Measurements from ENCODE around the gene CHRM5. TPM values are rescaled to one million over a fixed set of nuclear protein-coding genes. Genes with fewer than 3 reads are reported as not detected.

CHRM5 gene
- total RNA-seq, 2 donors from 2014 or later: not detected

DNA sequence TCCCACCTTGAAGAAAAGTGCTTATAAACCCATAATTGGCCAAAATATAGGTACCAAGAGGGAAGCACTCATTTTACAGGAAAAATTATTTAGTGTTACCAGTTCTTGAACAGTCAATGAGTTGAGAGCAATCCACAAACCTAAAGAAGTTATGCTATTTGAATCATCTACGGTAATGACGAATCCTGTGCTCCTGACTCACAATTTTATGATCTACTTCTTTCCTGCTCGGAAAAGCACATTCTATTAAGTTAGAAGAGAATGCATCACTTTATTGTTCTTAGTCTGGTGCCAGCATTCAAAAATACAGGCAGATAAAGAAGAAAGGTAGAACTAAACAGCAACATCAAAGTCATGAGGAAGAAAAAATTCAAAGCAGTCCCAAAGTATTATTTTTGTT is 33.2 kb downstream of the CHRM5 start:
- H3K4me1 Mint-ChIP-seq: no peaks in the 10 kb centered on the region
- WGBS, 2 experiments (ENCODE audit: insufficient coverage in 1 of 2, insufficient read length in 1 of 2): 50 to 67% methylated on average over 2 to 3 of the region's 3 CpGs
- DNase-seq: no peak
- Histone ChIP-seq H3K9ac (ENCODE audit: extremely low read depth, low read length, poor library complexity, severe bottlenecking) (no peak overlapping the region), H3K4me3 (ENCODE audit: low read length) (no peak overlapping the region), H3K27me3 (ENCODE audit: control insufficient read depth, insufficient read depth, low read length, poor library complexity, severe bottlenecking) (no peaks in the 10 kb centered on the region), H3K36me3 (ENCODE audit: control insufficient read depth, insufficient read depth, low read length) (no peaks in the 10 kb centered on the region), H3K27ac (ENCODE audit: low read depth, low read length) (no peak overlapping the region), H3K9me3 (ENCODE audit: control insufficient read depth, low read length) (no peaks in the 10 kb centered on the region), H3K4me1 (ENCODE audit: control insufficient read depth, insufficient read depth, low read length) (no peaks in the 10 kb centered on the region)
- TF ChIP-seq, protein P1, sequence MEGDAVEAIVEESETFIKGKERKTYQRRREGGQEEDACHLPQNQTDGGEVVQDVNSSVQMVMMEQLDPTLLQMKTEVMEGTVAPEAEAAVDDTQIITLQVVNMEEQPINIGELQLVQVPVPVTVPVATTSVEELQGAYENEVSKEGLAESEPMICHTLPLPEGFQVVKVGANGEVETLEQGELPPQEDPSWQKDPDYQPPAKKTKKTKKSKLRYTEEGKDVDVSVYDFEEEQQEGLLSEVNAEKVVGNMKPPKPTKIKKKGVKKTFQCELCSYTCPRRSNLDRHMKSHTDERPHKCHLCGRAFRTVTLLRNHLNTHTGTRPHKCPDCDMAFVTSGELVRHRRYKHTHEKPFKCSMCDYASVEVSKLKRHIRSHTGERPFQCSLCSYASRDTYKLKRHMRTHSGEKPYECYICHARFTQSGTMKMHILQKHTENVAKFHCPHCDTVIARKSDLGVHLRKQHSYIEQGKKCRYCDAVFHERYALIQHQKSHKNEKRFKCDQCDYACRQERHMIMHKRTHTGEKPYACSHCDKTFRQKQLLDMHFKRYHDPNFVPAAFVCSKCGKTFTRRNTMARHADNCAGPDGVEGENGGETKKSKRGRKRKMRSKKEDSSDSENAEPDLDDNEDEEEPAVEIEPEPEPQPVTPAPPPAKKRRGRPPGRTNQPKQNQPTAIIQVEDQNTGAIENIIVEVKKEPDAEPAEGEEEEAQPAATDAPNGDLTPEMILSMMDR (conservative IDR thresholded peaks at IDR 0.05): no peak
- H3K9me3 Mint-ChIP-seq: no peaks in the 10 kb centered on the region
- H3K27me3 Mint-ChIP-seq (ENCODE audit: insufficient read depth): no peaks in the 10 kb centered on the region
- H3K36me3 Mint-ChIP-seq (ENCODE audit: low read depth): peaks cover 6% of the 10 kb centered on the region
- no peak overlapping the region for H3K4me3 Mint-ChIP-seq
- no peak overlapping the region for H3K27ac Mint-ChIP-seq

DNA sequence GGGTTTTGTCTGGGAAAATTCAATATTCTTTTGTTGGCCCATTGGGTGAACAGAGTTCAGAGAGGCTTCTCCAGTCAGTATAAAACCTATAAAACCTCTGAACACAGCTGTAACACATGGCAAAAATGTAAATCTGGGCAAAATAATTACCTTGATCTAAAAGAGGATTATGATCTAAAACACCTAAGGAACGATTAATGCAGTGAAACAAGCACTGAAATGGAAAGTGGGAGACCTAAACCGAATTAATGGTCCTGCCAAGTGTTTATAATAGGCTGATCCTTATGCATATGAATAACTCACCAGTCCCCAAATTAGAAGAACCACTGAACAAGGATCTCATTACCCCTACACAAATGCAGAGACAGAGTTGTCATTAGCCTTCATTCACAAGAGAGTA is 38.1 kb downstream of the CHRM5 start:
- Histone ChIP-seq H3K4me1 (ENCODE audit: control insufficient read depth, insufficient read depth, low read length) (no peaks in the 10 kb centered on the region), H3K27ac (ENCODE audit: low read depth, low read length) (no peak overlapping the region), H3K9ac (ENCODE audit: extremely low read depth, low read length, poor library complexity, severe bottlenecking) (no peak overlapping the region), H3K4me3 (ENCODE audit: low read length) (no peak overlapping the region), H3K36me3 (ENCODE audit: control insufficient read depth, insufficient read depth, low read length) (no peaks in the 10 kb centered on the region), H3K9me3 (ENCODE audit: control insufficient read depth, low read length) (no peaks in the 10 kb centered on the region), H3K27me3 (ENCODE audit: control insufficient read depth, insufficient read depth, low read length, poor library complexity, severe bottlenecking) (no peaks in the 10 kb centered on the region)
- Mint-ChIP-seq H3K4me1 (no peaks in the 10 kb centered on the region), H3K9me3 (no peaks in the 10 kb centered on the region), H3K27ac (no peak overlapping the region), H3K4me3 (no peak overlapping the region), H3K27me3 (ENCODE audit: insufficient read depth) (no peaks in the 10 kb centered on the region), H3K36me3 (ENCODE audit: low read depth) (peaks cover 6% of the 10 kb centered on the region)
- 78% methylated on average over 2 of the region's 2 CpGs; no CpG with 5 or more reads in 1 of the 2 experiments for WGBS, 2 experiments (ENCODE audit: insufficient coverage in 1 of 2, insufficient read length in 1 of 2)
- DNase-seq: no peak
- TF ChIP-seq, protein P1 (conservative IDR thresholded peaks at IDR 0.05): no peak

DNA sequence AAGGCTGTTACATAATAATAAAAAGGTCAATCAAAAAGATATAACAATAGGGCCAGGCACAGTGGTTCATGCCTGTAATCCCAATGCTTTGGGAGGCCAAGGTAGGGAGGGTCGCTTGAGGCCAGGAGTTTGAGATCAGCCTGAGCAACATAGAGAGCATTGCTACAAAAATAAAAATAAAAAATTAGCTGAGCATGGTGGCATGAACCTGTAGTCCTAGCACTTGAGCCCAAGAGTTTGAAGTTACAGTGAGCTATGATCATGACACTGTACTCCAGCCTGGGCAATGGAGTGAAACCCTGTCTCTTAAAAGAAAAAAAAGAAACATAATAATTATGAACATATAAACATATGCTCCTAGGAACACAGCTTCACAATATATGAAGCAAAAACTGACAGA is 41.4 kb downstream of the CHRM5 start:
- no peaks in the 10 kb centered on the region for H3K27me3 Mint-ChIP-seq (ENCODE audit: insufficient read depth)
- Histone ChIP-seq H3K9me3 (ENCODE audit: control insufficient read depth, low read length) (no peaks in the 10 kb centered on the region), H3K9ac (ENCODE audit: extremely low read depth, low read length, poor library complexity, severe bottlenecking) (no peak overlapping the region), H3K27me3 (ENCODE audit: control insufficient read depth, insufficient read depth, low read length, poor library complexity, severe bottlenecking) (no peaks in the 10 kb centered on the region), H3K4me3 (ENCODE audit: low read length) (no peak overlapping the region), H3K27ac (ENCODE audit: low read depth, low read length) (no peak overlapping the region), H3K36me3 (ENCODE audit: control insufficient read depth, insufficient read depth, low read length) (no peaks in the 10 kb centered on the region), H3K4me1 (ENCODE audit: control insufficient read depth, insufficient read depth, low read length) (no peaks in the 10 kb centered on the region)
- H3K27ac Mint-ChIP-seq: no peak overlapping the region
- DNase-seq: no peak
- no peak overlapping the region for H3K4me3 Mint-ChIP-seq
- peaks cover 2% of the 10 kb centered on the region for H3K36me3 Mint-ChIP-seq (ENCODE audit: low read depth)
- H3K4me1 Mint-ChIP-seq: peaks cover 1% of the 10 kb centered on the region
- 71 to 91% methylated on average over 1 of the region's 1 CpG for WGBS, 2 experiments (ENCODE audit: insufficient coverage in 1 of 2, insufficient read length in 1 of 2)
- TF ChIP-seq, protein P1 (conservative IDR thresholded peaks at IDR 0.05): no peak
- H3K9me3 Mint-ChIP-seq: no peaks in the 10 kb centered on the region

All from endodermal cell (in vitro differentiated cells).